GM12892 (cell line): Measurements from ENCODE around the gene RBP7.

Experiments
- POLR2A ChIP-seq: IDR thresholded peaks from 2 replicates; pipeline ENCODE4 v1.6.1; 2011; ENCODE audit warnings: low read depth, low read length, control low read depth
- POLR2AphosphoS5 ChIP-seq: IDR thresholded peaks from 2 replicates; pipeline ENCODE4 v1.6.1; 2011; ENCODE audit warnings: low read depth, low read length, control low read depth

- no peak for TF ChIP-seq POLR2A
- TF ChIP-seq POLR2AphosphoS5: no peak
Measured at GRCh38 chr1:10033359-10033845, 36.4 kb downstream of the RBP7 start.
